Measurements from ENCODE around the gene CCDC106.

CCDC106 gene

DNA sequence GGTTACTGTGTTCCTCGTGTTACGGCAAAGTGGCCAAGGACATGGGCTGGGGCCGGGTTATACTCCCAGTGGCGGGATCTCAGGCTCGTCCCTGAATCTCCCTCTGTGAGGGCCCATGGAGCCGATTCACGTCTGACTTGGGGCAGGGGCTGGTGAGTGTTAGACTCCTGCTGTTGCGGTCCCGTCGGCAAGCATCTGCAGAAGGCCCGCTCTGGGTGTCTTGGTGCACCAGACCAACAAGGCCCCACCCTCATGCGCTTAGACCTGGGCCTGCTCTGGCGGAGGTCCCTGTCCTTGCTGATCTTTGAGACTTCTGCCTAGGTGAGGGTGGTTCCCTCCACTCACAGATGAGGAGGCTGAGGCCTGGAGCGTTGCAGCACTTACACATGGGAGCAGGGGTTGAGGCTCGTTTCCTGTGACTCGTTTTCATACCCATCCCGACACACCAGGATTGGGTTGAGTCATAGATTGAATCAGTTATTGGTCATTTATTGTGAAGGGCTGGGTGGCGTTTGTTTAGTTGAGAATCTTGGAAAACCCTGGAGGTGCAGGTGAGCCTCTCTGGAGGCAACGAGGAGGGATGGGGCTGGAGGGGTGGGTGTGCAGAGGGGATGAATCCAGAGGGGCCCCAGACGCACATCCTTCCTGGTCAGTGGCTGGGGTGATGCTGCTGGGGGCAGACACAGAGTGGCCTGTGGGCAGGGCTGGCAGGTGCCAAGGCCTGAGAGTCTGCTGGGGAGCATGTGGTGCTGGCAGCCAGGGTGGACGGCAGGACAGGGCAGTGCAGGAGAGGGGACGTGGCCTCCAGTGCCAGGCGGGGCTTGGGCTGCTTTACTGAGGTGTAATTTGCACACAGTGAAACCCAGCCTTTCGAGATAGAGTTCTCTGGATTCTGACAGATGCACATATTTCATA is 31.6 kb downstream of the CCDC106 start:
- H3K4me3 ChIP-seq (ENCODE audit: low read depth, low read length), result no peak overlapping the region

DNA sequence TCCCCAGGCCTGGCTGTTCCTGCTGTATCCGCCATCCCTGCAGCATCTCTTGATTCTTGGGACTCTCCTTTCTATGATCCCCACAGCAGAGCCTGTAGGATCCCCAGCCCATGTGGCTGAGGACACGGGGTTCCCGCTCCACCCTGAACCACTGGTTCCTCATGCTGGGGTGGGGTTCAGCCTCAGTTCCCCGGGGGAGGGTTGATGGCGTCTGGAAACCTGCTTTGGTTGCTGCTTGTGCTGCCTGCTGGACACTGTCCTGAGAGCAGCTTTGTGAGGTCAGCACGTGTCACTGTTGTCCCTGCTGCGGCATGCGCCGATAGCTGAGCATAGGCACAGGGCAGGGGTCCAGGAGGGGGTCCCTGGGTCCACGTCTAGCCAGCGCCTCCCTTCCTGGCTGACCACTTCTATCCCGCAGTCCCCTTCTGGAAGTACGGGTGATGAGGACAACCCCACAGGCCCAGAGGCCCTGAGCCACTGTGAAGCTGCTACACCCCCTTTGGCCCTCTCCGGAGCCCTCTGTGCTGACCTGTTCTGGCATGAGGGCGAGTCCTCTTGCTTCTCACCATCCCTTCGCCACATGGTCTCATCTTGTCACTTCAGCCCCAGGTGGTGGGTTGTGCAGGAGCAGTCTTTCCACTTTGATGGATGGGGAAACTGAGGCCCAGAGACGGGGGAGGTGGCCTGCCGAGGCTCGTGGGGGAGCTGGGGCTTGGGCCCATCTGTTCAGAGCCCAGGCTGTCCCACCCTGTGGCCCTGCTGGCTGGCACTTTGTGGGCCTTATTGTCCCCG is 32.5 kb downstream of the CCDC106 start:
- no peak overlapping the region for H3K4me3 ChIP-seq (ENCODE audit: low read depth, low read length)

DNA sequence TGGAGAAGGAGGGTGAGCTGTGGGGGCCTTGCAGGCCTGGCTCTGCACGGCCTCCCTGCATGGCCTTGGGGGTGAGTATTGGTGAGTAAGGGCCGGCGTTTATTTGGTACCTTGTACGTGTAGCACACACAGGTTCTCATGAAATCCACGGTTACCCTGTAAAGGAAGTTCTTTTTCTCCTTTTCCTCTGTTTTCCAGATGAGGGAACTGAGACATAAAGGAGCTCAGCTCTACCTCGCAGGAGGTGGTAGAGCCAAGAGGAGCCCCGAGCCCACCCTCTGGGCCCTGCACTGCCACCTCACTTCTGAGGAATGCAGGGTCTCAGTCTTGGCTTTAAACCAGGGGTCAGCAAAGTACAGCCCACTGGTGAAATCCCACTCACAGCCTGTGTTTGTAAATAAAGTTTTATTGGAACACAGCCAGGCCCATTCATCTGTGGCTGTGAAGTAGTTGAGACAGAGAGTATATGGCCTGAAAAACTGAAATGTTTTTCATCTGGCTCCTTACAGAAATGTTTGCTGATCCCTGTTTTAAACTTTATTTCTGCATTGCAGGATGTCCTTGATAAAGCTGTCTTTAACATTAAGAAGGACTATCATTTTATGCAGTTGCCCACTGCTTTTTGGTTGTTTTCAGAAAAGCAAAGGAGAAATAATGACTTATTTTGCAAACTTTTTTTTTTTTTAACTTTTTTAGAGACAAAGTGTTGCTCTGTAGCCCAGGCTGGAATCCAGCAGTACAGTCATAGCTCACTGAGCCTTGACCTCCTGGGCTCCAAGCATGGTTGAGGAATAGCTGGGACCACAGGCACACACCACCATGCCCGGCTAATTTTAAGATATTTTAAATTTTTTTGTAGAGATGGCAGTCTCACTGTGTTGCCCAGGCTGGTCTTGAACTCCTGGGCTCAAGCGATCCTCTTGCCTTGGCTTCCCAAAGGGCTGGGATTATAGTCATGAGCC is 33.4 kb downstream of the CCDC106 start:
- H3K4me3 ChIP-seq (ENCODE audit: low read depth, low read length), result no peak overlapping the region

DNA sequence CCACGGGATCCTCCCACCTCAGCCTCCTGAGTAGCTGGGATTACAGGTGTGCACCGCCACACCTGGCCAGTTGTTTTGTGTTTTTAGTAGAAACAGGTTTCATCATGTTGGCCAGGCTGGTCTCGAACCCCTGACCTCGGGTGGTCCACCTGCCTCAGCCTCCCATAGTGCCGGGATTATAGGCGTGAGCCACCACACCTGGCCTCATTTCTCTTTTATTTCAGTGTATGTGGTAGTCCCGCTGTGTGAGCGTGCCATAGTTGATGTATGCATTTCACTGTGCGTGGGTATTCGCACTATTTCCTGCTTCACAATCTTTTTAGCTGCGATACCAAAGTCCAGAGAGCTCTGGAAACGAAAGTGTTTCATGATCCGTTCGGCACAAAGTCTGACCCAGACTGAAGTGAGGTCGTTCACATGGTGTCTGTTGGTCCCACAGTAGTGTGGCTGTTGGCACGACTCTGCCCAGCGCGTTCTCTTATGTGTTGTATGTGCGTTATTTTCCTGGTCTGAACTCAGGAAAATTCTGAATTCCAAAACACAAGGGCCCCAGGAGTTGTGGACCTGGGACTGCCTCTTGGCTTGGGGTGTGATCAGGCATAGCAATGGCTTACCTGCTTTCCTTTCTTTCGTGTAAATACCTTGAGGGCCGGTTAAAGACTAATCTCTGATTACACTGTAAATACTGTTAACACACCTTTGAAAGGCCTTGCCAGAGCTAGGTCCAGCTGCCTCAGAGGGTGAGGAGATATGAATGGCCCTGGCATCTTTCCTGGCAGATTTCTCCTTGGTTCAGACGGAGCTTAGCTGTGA is 35.6 kb downstream of the CCDC106 start:
- H3K4me3 ChIP-seq (ENCODE audit: low read depth, low read length), result no peak overlapping the region

DNA sequence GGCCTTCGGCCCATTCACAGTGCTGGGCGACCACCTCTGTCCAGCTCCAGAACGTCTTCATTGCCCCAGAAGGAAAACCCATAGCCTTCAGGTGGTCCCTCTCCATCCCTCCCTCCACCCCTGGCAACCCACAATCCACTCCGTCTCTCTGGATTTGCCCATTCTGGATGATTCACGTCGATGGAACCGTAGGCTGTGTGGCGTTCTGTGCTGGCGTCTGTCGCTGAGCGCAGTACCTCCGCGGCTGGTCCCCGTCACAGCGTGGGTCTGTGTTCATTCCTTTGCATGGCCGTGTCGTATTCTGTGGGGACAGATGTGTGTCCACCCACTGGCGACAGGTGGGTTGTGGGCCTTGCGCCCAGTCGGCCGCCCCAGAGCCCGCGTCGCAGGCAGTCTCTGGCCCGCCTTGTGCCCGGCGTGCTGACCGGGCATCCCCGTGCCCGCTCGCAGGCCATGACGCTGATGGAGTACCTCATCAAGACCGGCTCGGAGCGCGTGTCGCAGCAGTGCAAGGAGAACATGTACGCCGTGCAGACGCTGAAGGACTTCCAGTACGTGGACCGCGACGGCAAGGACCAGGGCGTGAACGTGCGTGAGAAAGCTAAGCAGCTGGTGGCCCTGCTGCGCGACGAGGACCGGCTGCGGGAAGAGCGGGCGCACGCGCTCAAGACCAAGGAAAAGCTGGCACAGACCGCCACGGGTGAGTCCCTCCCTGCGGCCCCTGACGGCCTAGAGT is 37.1 kb downstream of the CCDC106 start:
- H3K4me3 ChIP-seq (ENCODE audit: low read depth, low read length), result no peak overlapping the region

DNA sequence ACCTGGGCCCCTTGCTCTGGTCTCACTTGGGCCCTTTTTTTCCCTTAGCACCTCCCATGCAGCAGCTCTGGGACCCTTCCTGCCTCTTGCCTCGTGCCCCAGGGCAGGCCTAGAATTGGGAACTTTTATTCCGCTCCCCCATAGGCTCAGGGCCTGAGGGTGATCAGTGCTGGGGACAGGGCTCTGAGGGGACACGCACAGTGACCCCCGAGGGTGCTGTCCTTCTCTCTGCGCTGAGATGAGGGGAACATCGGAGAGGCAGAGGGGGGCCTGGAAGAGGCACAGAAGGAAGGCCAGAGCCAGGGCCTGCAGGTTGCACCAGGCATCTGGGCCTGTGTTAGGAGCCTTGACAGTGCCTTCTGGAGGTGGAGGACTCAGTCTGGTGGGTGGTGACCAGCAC is 37.8 kb downstream of the CCDC106 start:
- no peak overlapping the region for H3K4me3 ChIP-seq (ENCODE audit: low read depth, low read length)

DNA sequence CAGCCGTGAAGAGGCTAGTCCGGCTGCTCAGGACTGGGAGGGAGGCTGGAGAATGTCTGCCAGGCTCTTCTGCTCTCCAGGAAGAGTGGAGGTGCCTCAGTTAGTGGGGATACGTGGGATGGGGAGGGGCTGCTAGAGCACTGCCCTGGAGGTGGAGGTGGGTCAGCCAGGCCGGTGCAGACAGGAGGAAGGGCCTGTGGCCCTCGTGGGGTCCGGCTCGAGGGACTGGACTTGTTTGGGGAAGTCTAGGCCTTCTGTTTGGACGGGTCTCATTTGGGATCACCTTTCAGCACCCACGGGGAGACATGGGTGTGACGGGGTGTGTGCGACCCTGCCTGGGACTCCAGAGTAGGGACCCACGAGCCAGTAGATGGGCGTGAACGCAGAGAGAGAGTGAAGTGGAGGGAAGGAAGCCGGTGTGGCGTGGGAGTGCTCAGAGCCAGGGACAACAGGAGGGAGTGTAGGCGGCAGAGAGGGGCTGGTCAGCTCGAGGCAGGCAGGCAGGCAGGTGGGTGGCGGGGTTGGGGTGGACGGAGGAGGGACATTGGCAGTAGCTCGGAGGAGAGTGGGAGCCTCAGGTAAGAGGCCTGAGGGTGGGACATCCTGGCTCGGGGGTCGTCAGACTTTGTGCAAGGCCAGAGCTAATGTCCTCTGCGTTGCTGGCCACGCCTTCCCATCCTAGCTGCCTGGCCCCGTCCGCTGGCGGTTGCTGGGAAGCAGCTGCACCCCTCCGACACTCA is 38.5 kb downstream of the CCDC106 start:
- H3K4me3 ChIP-seq (ENCODE audit: low read depth, low read length), result no peak overlapping the region

DNA sequence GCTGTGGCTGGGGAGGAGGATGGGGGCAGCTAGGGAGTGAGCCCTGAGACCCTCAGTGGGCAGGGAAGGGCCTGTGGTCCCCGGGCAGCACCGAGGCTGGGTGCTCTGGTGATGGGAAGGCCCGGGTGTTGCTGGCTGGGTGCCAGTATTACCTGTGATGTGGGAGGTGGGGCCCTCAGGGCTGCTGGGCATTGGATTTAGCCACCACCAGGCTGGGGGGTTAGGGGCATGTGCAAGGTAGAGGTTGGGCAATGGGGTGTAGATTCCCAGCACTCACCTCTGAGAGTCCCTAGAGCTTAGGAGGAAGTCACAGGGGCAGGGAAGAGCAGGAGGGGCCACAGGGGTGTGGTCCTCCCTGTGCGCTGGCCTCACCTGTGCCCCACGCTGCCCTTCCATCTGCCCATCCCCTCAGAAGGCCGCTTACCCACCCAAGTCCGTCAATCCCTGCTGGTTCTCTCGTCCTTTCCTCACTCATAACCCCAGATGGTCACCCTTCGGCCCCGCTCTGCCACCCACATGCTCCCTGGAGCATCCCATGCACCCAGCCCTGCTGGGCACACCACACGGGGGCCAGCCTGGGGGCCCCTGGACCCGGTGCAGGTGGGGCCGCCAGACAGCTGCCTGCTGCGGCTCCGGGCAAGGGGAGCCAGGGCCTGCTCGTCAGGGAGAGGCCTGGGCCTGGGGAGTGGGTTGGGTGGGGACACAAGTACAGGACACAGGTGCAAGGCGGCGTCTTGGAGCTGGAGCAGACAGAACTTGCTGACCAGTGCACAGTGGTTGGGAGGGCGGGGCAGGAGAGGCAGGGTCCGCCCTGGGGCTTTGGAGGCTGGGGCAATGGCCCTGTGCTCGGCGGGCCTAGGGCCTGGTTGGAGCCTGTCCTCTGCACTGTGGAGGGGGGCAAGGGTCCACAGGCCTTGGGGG is 39.5 kb downstream of the CCDC106 start:
- H3K4me3 ChIP-seq (ENCODE audit: low read depth, low read length), result no peak overlapping the region

DNA sequence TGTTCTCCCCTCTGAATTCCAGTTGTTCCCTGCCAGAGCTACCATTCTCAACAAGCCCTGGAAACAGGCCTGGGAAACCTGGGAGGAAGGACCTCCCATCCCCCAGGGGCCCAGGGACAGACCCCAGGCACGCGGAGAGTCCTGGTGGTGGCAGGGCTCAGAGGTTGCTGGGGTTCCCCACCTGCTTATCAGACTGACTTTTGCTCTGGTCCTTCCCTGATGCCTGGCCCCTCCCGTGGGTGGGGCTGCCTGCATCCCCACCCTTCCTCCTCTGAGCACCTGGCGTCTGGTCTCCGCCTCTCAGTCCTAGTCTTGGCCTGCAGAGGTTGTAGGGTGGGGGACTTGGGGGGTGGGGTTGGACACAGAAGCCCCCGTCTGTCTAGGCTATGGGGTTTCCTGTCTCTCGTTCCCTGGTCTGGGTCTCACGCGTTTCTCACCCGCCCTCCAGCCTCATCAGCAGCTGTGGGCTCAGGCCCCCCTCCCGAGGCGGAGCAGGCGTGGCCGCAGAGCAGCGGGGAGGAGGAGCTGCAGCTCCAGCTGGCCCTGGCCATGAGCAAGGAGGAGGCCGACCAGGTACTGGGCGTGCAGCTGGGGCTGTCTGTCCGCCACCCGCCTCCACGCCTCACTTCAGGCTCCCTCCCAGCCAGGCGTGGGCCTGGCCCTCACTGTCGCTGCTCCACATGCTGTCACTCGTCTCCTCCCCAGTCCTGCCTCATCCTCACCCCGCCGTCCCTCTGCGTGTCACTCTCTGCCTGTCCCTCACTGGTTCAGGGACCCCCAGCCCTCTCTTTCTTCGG is 40.6 kb downstream of the CCDC106 start:
- H3K4me3 ChIP-seq (ENCODE audit: low read depth, low read length), result no peak overlapping the region

DNA sequence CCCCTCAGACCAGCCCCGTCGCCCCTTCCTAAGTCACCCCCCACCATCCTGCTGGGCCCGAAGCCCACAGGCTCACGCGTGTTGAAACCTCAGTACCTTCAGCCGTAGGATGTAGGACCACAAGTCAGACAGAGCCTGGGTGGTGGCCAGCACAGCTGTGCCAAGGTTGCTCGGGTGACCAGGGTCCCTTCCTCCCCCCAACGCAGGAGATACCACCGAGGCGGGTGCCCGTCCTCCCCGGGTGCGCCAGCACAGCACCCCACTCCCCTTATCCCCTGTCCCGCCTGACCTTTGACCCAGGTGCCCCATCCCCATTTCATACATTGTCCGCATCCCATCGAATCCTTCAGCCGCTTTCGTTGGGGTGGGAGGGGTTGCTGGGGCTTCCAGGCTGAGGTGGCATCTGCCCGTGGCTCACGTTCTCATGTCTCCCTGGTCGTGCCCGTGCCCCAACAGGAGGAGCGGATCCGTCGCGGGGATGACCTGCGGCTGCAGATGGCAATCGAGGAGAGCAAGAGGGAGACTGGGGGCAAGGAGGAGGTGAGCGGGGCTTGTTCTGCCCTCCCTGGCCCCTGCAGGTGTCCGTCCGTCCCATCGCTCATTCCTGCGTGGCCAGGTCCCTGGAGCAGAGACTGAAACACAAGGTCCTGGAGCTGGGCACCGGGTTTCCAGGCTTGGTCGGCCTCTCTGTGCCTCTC is 41.5 kb downstream of the CCDC106 start:
- no peak overlapping the region for H3K4me3 ChIP-seq (ENCODE audit: low read depth, low read length)

DNA sequence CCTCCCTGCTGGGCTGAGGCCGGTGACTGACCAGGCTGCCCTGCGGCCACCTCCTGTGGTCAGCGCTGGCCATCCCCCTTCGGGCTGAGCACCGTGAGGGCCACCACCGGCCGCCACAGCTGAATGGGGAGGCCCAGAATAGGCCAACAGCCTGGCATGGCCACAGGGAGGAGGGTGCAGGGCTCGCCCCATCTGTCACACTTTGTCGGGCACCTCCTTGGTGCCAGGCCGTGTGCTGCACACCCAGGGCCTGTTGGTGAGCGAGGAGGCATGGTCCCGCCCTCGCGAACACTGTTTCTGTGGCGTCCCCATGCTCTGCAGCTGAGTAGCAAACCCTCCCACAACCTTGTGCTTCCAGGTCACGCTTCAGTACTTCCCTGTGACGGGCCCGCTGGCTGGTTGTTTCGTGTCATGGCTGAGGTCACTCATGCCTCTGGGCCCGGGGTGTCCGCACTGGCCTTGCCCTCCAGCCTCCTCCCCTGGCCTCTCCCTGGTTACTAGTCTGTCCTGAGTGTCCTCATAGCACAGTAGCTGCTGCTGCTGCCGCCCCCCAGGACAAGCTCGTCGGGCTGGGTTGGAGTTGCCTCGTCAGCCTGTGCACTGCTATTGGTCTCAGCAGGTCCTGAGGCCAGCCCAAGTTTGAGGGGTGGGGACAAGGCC is 42.2 kb downstream of the CCDC106 start:
- H3K4me3 ChIP-seq (ENCODE audit: low read depth, low read length), result no peak overlapping the region

DNA sequence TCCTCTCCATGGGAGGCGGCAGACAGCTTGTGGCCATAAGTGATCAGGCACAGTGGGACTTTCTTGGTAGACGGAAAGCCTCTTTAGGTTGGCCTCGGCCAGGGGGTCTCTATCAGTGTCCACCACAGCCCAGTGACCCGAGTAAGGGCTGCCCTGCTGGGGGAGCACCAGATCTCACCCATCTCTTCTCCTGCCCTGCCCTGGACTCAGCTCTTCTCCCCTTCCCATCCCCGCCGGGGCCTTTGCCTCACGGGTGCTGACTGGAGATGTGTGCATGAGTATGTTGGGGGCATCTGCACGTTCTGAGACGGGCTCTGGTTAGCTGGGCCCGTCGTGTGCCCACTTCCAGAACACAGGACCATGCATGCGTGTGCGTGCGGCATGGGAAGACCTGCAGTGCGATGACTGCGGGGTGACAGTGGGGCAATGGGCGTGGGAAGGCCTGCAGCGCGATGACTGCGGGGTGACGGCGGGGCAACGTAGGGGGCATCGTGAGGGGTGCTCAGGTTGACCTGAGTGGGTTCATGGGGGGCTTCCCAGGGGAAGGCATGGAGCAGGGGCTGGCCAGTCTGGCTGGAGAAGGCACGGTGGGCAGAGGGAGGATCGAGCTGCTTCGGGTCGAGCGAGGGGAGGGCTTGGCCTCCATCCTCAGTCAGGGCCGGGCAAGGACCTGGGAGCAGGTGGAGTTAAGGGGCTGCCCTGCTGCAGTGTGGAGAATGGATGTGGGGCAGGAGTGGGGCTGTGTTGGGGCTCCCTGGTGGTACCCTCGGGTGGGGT is 42.9 kb downstream of the CCDC106 start:
- H3K4me3 ChIP-seq (ENCODE audit: low read depth, low read length), result no peak overlapping the region

DNA sequence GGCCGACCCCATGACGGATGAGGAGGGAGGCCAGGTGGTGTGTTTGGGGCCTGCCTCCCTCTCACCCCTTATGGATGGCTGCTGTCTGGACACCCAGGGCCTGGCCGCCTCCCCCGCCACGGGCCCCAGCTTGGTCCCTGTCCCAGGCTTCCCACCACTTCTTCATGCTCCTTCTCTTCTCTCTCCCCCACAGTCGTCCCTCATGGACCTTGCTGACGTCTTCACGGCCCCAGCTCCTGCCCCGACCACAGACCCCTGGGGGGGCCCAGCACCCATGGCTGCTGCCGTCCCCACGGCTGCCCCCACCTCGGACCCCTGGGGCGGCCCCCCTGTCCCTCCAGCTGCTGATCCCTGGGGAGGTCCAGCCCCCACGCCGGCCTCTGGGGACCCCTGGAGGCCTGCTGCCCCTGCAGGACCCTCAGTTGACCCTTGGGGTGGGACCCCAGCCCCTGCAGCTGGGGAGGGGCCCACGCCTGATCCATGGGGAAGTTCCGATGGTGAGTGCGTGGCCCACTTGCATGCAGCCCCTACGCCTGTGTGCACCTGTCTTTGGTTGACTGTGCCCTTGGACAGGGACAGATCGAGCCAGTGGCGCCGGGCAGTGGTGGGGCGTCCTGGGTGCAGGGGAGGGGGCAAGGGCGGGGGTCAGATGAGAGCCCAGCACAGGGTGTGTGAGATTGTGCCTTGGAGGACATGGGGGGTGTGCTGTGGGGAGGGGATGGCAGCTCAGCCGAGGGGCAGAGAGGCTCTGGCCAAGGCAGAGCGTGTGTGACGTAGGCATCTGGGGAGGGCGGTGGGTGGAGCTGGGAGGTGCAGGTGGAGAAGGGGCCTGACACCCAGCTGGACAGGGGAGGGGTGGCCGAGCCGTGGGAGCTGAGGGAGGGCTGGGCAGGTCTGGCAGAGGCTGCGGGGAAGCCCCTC is 43.8 kb downstream of the CCDC106 start:
- no peak overlapping the region for H3K4me3 ChIP-seq (ENCODE audit: low read depth, low read length)

DNA sequence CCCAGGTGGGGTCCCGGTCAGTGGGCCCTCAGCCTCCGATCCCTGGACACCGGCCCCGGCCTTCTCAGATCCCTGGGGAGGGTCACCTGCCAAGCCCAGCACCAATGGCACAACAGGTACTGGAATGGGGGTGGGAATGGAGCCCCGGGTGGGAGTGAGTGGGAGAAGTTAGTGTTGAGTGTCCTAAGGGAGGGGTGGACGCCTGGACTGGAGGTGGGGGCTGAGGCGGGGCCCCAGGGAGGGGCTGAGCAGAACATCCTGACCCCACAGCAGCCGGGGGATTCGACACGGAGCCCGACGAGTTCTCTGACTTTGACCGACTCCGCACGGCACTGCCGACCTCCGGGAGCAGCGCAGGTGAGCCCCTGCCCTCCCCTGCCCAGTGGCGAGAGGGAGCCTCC is 44.7 kb downstream of the CCDC106 start:
- no peak overlapping the region for H3K4me3 ChIP-seq (ENCODE audit: low read depth, low read length)
